Activated CD4-positive, alpha-beta T cell treated with anti-CD3 and anti-CD28 coated beads for 24 hours (primary cell): ENCODE data around the gene ZNF337.

ENCODE experiments used
- DNase-seq, 2 donors: peaks; one replicate each; pipeline ENCODE4 v3.0.0-alpha.2; 2020; ENCODE audit warnings: low read depth in 2 of 2

Gene ZNF337

DNA sequence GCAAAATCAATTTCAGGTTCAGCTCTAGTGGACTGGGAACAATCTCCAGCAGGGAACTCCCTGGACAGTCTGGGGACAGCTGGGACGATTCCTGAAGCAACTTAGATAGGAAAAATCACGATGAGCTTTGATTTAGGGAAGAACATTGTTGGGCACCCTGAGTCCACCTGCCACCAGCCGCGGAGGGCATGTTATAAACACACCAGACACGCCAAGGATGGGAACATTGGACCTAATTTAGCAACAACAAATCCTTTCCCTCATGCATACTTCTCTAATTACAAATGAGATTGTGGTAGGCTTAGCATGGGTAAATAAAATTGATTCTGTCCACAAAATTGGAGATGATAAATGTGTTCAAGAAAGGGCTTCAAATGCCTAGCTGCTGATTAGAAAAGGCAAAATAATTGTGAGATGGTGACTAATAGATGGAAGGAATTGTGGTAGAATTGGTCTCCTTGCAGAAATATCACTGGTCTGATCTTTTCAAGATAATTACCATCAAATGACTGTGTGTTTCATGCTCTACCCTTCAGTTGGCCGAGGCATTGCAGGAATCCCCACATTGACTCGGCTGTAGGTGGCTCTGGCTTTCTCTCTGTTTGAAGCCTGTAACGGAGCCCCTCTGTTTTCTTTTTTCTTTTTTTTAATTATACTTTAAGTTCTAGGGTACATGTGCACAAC is 66.7 kb downstream of the ZNF337 start:
- DNase-seq: no peak

DNA sequence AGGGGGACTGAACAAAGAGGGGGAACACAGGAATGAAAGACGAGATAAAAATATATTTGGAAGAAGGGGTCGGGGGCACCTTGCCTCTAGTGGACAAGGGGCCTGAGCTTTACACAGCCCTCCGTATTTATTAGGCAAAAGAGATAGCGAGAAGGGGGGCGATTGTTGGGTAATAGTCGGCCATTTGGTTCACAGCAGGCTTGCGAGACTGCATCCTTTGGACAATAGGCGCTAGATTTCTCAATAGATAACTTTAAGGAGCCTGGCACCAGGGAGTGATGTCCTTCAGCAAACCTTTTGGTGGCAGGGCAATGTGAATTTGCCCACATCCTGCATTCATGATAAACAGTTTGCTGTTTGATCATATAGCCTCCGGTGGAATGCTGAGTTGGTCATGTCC is 69.9 kb downstream of the ZNF337 start:
- DNase-seq: no peak

DNA sequence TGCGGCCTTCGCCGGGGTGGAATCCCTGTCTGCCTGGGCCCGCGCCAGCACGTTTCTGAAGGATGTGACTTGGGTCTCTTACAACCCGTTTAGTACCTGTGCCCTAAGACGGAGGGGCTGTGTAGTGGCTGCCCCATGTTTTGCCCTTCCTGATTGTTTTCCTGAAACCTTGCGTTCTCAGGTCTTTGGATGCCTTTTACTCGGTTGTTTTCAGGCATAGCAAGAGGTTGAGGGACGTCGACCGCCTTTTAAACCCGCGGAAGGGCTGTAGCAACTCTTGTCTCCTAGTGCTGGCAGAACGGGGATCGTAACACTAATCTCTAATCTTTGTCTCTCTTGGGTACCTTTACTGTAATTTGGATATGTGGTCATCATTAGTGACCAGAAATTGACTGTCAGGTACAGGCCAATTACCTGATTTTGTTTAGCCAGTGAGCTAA is 72.1 kb downstream of the ZNF337 start:
- no peak for DNase-seq
